ENCODE data around the gene NODAL.

NODAL gene

GRCh38 chr10:70391654-70392053 lies 49.8 kb downstream of the NODAL start:
- WGBS, 2 donors (ENCODE audit: extremely low coverage in 2 of 2, insufficient read length in 2 of 2, insufficient replicate concordance in 1 of 2): no CpG with 5 or more reads among the region's 4 CpGs

More at GRCh38 chr10:70391654-70392053, 49.8 kb downstream of the NODAL start:
- Histone ChIP-seq H3K4me3 (ENCODE audit: low read length in 2 of 2) (no peak overlapping the region), H3K18ac (ENCODE audit: low read length) (no peak overlapping the region), H4K8ac (ENCODE audit: low read depth, low read length) (no peak overlapping the region), H3K27me3 (ENCODE audit: control insufficient read depth in 3 of 3, insufficient read depth in 3 of 3, low read depth in 1 of 3, low read length in 3 of 3) (peaks cover 0 to 9% (median 0%) of the 10 kb centered on the region in 3 experiments), H3K4me2 (ENCODE audit: insufficient read depth, low read length, poor library complexity, severe bottlenecking) (no peak overlapping the region), H4K91ac (ENCODE audit: low read depth, low read length, poor library complexity) (no peak overlapping the region), H3K79me1 (ENCODE audit: low read depth, low read length) (no peaks in the 10 kb centered on the region), H2BK120ac (ENCODE audit: low read depth, low read length) (no peak overlapping the region), H3K36me3 (replicated peaks in 1 of 2; ENCODE audit: control insufficient read depth in 2 of 2, insufficient read depth in 2 of 2, low read length in 2 of 2) (no peaks in the 10 kb centered on the region), H2BK12ac (ENCODE audit: low read length) (no peak overlapping the region), H3K27ac (replicated peaks; ENCODE audit: low read length) (no peak overlapping the region), H2AFZ (ENCODE audit: low read length) (no peak overlapping the region), H2BK5ac (ENCODE audit: low read length) (no peak overlapping the region), H3K9ac (ENCODE audit: low read depth, low read length, poor library complexity) (no peak overlapping the region), H2AK5ac (ENCODE audit: low read depth, low read length) (no peak overlapping the region), H3K4me1 (ENCODE audit: control insufficient read depth in 2 of 2, insufficient read depth in 1 of 2, low read depth in 1 of 2, low read length in 2 of 2) (no peaks in the 10 kb centered on the region), H3K4ac (ENCODE audit: low read length) (no peak overlapping the region), H3K23ac (ENCODE audit: low read depth, low read length, poor library complexity) (no peak overlapping the region), H2BK15ac (ENCODE audit: low read length) (no peak overlapping the region), H3K9me3 (replicated peaks in 1 of 2; ENCODE audit: control insufficient read depth in 2 of 2, insufficient read depth in 1 of 2, low read depth in 1 of 2, low read length in 2 of 2) (no peaks in the 10 kb centered on the region), H3K14ac (ENCODE audit: low read length) (no peak overlapping the region)
- DNase-seq (ENCODE audit: low spot score): no peak

All from neuronal stem cell (in vitro differentiated cells).